Neural progenitor cell (in vitro differentiated cells): ENCODE results near the gene IRS1.

ENCODE experiments used
- CTCF ChIP-seq: fragments of 200-600 bp; sonication (generic); IDR thresholded peaks from 2 replicates; pipeline ENCODE4 v1.5.1; 2017; ENCODE audit warnings: antibody characterized with exemption, mild to moderate bottlenecking
- EZH2 ChIP-seq: fragments of 200-600 bp; sonication (generic); IDR thresholded peaks from 2 replicates; pipeline ENCODE4 v1.6.1; 2017; ENCODE audit warnings: antibody characterized with exemption, mild to moderate bottlenecking, moderate library complexity
- EZH2phosphoT487 ChIP-seq: fragments of 200-600 bp; sonication (generic); IDR thresholded peaks from 2 replicates; pipeline ENCODE4 v1.6.1; 2017; ENCODE audit warnings: antibody characterized with exemption

GRCh38 chr2:226736382-226736781, 63.2 kb downstream of the IRS1 start:
- TF ChIP-seq CTCF (no peak), EZH2 (no peak), EZH2phosphoT487 (no peak)
